DOHH2 (cell line): Measurements from ENCODE around the gene TTC9B.

ENCODE experiments used
- H3F3A ChIP-seq: fragments of 200-600 bp; sonication (generic), shearing (Covaris generic); 2 replicates; pipeline ENCODE4 v1.6.0; 2016; ENCODE audit warnings: antibody characterized with exemption, mild to moderate bottlenecking; ENCODE audit not compliant: control insufficient read depth, insufficient read depth
- H3K27ac ChIP-seq: fragments of 200-600 bp; sonication (generic); 2 replicates; pipeline ENCODE4 v1.5.1; 2014; ENCODE audit warnings: low read depth, mild to moderate bottlenecking, low read length, moderate library complexity
- H3K27me3 ChIP-seq: fragments of 200-600 bp; sonication (generic); 2 replicates; pipeline ENCODE4 v1.6.1; 2014; ENCODE audit warnings: mild to moderate bottlenecking, low read length, mixed read lengths; ENCODE audit not compliant: control insufficient read depth
- H3K36me3 ChIP-seq: fragments of 200-600 bp; sonication (generic); 2 replicates; pipeline ENCODE4 v1.6.1; 2014; ENCODE audit warnings: mild to moderate bottlenecking, low read length, moderate library complexity, mixed read lengths; ENCODE audit not compliant: control insufficient read depth
- H3K4me1 ChIP-seq: fragments of 200-600 bp; sonication (generic); 2 replicates; pipeline ENCODE4 v1.6.1; 2014; ENCODE audit warnings: mild to moderate bottlenecking, low read length, mixed read lengths; ENCODE audit not compliant: control insufficient read depth
- H3K4me2 ChIP-seq: fragments of 200-600 bp; sonication (generic); 2 replicates; pipeline ENCODE4 v1.6.0; 2014; ENCODE audit warnings: mild to moderate bottlenecking, low read length, moderate library complexity
- H3K4me3 ChIP-seq: fragments of 200-600 bp; sonication (generic); 2 replicates; pipeline ENCODE4 v1.5.1; 2014; ENCODE audit warnings: mild to moderate bottlenecking, low read length, mixed read lengths
- H3K79me2 ChIP-seq: fragments of 200-600 bp; sonication (generic); 2 replicates; pipeline ENCODE4 v1.6.1; 2014; ENCODE audit warnings: mild to moderate bottlenecking, low read length, mixed read lengths; ENCODE audit not compliant: control insufficient read depth
- H3K9me2 ChIP-seq: fragments of 200-600 bp; sonication (generic); replicated peaks from 2 replicates; pipeline ENCODE4 v1.6.1; 2014; ENCODE audit warnings: mild to moderate bottlenecking, low read length, mixed read lengths; ENCODE audit not compliant: control insufficient read depth
- H3K9me3 ChIP-seq: fragments of 200-600 bp; sonication (generic); 2 replicates; pipeline ENCODE4 v1.6.1; 2014; ENCODE audit warnings: antibody characterized with exemption, low read length, mixed read lengths; ENCODE audit not compliant: control insufficient read depth, insufficient read depth
- H4K20me1 ChIP-seq: fragments of 200-600 bp; sonication (generic); 2 replicates; pipeline ENCODE4 v1.6.0; 2014; ENCODE audit warnings: low read depth, mild to moderate bottlenecking, antibody characterized with exemption, low read length, moderate library complexity; ENCODE audit not compliant: control insufficient read depth, insufficient read depth
- EZH2phosphoT487 ChIP-seq: fragments of 200-600 bp; sonication (generic); IDR thresholded peaks from 2 replicates; pipeline ENCODE4 v1.6.1; 2017; ENCODE audit warnings: borderline replicate concordance, mild to moderate bottlenecking, antibody characterized with exemption, low read length, moderate library complexity, mixed read lengths
- TF ChIP-seq, protein P1 (sequence below): fragments of 200-600 bp; sonication (generic); IDR thresholded peaks from one replicate; pipeline ENCODE4 v1.5.1; 2014; ENCODE audit warnings: antibody characterized with exemption, mild to moderate bottlenecking, low read depth, low read length; ENCODE audit not compliant: poor library complexity, severe bottlenecking

The TTC9B gene

GRCh38 chr19:40247735-40248262, 29.6 kb upstream of the TTC9B start:
- TF ChIP-seq EZH2phosphoT487 = no peak
- TF ChIP-seq, protein P1, sequence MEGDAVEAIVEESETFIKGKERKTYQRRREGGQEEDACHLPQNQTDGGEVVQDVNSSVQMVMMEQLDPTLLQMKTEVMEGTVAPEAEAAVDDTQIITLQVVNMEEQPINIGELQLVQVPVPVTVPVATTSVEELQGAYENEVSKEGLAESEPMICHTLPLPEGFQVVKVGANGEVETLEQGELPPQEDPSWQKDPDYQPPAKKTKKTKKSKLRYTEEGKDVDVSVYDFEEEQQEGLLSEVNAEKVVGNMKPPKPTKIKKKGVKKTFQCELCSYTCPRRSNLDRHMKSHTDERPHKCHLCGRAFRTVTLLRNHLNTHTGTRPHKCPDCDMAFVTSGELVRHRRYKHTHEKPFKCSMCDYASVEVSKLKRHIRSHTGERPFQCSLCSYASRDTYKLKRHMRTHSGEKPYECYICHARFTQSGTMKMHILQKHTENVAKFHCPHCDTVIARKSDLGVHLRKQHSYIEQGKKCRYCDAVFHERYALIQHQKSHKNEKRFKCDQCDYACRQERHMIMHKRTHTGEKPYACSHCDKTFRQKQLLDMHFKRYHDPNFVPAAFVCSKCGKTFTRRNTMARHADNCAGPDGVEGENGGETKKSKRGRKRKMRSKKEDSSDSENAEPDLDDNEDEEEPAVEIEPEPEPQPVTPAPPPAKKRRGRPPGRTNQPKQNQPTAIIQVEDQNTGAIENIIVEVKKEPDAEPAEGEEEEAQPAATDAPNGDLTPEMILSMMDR = no peak
- no peaks in the 10 kb centered on the region for H3K9me2 ChIP-seq

DNA sequence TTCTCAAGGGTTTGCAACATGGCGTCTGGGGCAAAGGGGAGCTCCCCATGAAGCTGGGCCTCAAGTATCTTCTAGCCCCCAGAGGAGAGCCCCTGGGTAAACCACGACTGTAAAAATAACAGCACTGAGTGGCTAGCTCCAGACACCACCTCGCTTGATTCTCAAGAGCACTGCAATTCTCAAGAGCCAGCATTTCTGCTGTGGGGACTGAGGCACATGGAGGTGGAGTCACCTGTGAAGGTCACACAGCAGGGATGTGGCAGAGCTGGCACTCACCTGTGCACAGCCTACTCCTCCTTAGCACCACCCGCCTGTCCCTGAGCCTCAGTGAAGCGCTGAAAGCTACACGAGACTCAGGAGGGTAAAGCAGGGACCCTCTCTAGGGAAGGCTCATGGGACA, 29.0 kb upstream of the TTC9B start:
- H3K4me3 ChIP-seq = no peak overlapping the region
- no peaks in the 10 kb centered on the region for H3K27me3 ChIP-seq
- no peak overlapping the region for H3K4me2 ChIP-seq
- H3K36me3 ChIP-seq = peaks cover 13% of the 10 kb centered on the region
- H3F3A ChIP-seq = no peaks in the 10 kb centered on the region
- TF ChIP-seq EZH2phosphoT487 = no peak
- TF ChIP-seq, protein P1 = no peak
- peaks cover 5% of the 10 kb centered on the region for H3K79me2 ChIP-seq
- H3K9me3 ChIP-seq = no peaks in the 10 kb centered on the region
- H3K27ac ChIP-seq = no peak overlapping the region
- H3K9me2 ChIP-seq = no peaks in the 10 kb centered on the region
- H3K4me1 ChIP-seq = no peaks in the 10 kb centered on the region
- H4K20me1 ChIP-seq = no peaks in the 10 kb centered on the region

More at GRCh38 chr19:40247735-40248262, 29.6 kb upstream of the TTC9B start:
- H3K27me3 ChIP-seq = no peaks in the 10 kb centered on the region
- peaks cover 7% of the 10 kb centered on the region for H3K79me2 ChIP-seq
- H4K20me1 ChIP-seq = no peaks in the 10 kb centered on the region
- no peaks in the 10 kb centered on the region for H3F3A ChIP-seq
- H3K36me3 ChIP-seq = peaks cover 13% of the 10 kb centered on the region
- no peak overlapping the region for H3K4me2 ChIP-seq
- H3K27ac ChIP-seq = no peak overlapping the region
- no peak overlapping the region for H3K4me3 ChIP-seq
- H3K9me3 ChIP-seq = no peaks in the 10 kb centered on the region
- no peaks in the 10 kb centered on the region for H3K4me1 ChIP-seq

GRCh38 chr19:40246292-40247073, 28.3 kb upstream of the TTC9B start:
- H3K4me2 ChIP-seq = no peak overlapping the region
- no peaks in the 10 kb centered on the region for H3K9me3 ChIP-seq
- peaks cover 12% of the 10 kb centered on the region for H3K36me3 ChIP-seq
- no peaks in the 10 kb centered on the region for H3K27me3 ChIP-seq
- H3K79me2 ChIP-seq = peaks cover 2% of the 10 kb centered on the region; the same call in 1 of the 2 replicates
- H3F3A ChIP-seq = no peaks in the 10 kb centered on the region
- no peaks in the 10 kb centered on the region for H3K9me2 ChIP-seq
- no peaks in the 10 kb centered on the region for H4K20me1 ChIP-seq
- H3K4me1 ChIP-seq = no peaks in the 10 kb centered on the region
- no peak for TF ChIP-seq EZH2phosphoT487
- TF ChIP-seq, protein P1 = no peak
- H3K27ac ChIP-seq = no peak overlapping the region
- no peak overlapping the region for H3K4me3 ChIP-seq
